Stomach (tissue), 9 donors: ENCODE results near the gene FCN1. TPM values are rescaled to one million over a fixed set of nuclear protein-coding genes. Genes with fewer than 3 reads are reported as not detected.

Experiments used
- DNase-seq, 2 donors: peaks; one replicate each; pipeline versions ENCODE4 v3.0.0 to v3.0.0-alpha.2; 2013 to 2019
- H3K27ac ChIP-seq, 5 donors: fragments of 200-600 bp in 4 of 5; sonication (generic) in 4 of 5; one replicate each; pipeline ENCODE4 v1.5.1; 2013 to 2019; ENCODE audit warnings: mild to moderate bottlenecking in 1 of 5, moderate library complexity in 1 of 5
- H3K27me3 ChIP-seq, 3 donors: fragments of 200-600 bp; sonication (generic); one replicate each; pipeline ENCODE4 v1.5.1; 2017 to 2019; ENCODE audit warnings: mixed run types in 1 of 3
- H3K36me3 ChIP-seq, 4 donors: fragments of 200-600 bp; sonication (generic); 1 replicate in 3 of 4; 2 replicates in 1 of 4; pipeline ENCODE4 v1.5.1; 2016 to 2019
- H3K4me1 ChIP-seq, 4 donors: fragments of 200-600 bp; sonication (generic); one replicate each; pipeline ENCODE4 v1.5.1; 2016 to 2019
- H3K4me3 ChIP-seq, 4 donors: fragments of 200-600 bp; sonication (generic) in 3 of 4; one replicate each; pipeline ENCODE4 v1.5.1; 2016 to 2019; ENCODE audit warnings: mild to moderate bottlenecking in 1 of 4
- H3K9me3 ChIP-seq, 4 donors: fragments of 200-600 bp; sonication (generic); one replicate each; pipeline ENCODE4 v1.5.1; 2016 to 2019
- EP300 ChIP-seq: sonication (generic); formaldehyde crosslinking; IDR thresholded peaks from one replicate; pipeline ENCODE4 v1.6.1; 2017; ENCODE audit warnings: antibody characterized with exemption
- POLR2A ChIP-seq, 4 donors: fragments of 450-650 bp; IDR thresholded peaks; one replicate each; pipeline ENCODE4 v1.6.1; 2016; ENCODE audit warnings: antibody characterized with exemption in 4 of 4, control low read depth in 2 of 4, mild to moderate bottlenecking in 1 of 4, moderate library complexity in 1 of 4
- POLR2AphosphoS5 ChIP-seq, 3 donors: sonication (generic); formaldehyde crosslinking; IDR thresholded peaks; one replicate each; pipeline ENCODE4 v1.6.1; 2016; ENCODE audit warnings: antibody characterized with exemption in 3 of 3
- WGBS, 5 donors: extraction: QIAGEN DNeasy Blood & Tissue Kit in 3 of 5; methylation state at CpG; one replicate each; pipeline versions ENCODE4 v1.1.5 to v1.1.7; 2013 to 2018; 5-methylcytosine and 5-hydroxymethylcytosine counted together
- intact Hi-C: fragments of 100-400 bp; cut with DNase I; formaldehyde crosslinking; loops from one replicate; pipeline ENCODE4 v1.15.1; 2023; ENCODE audit warnings: low total_unique reads
- polyA plus RNA-seq, 3 donors: library from polyadenylated mRNA; stranded (reverse); fragments of 200-250 nt; gene quantifications; one replicate each; pipeline ENCODE4 v1.2.3, GENCODE V29; 2013
- total RNA-seq, 5 donors: library from RNA; depleted of rRNA; stranded (reverse); fragments of >200 nt; gene quantifications; one replicate each; pipeline versions ENCODE4 v1.1.0 to v1.2.3, GENCODE V29; 2014 to 2016
- TF ChIP-seq, protein P1 (sequence below), 7 experiments: fragments of 450-650 bp in 4 of 7; fragments of 200-600 bp in 3 of 7; sonication (generic) in 3 of 7; IDR thresholded peaks; one replicate each; pipeline ENCODE4 v1.5.1; 2016 to 2019; ENCODE audit warnings: antibody characterized with exemption in 7 of 7, control low read depth in 2 of 7, mild to moderate bottlenecking in 1 of 7
- donor health status: healthy with polysubstance abuse.
- donor health status: Bipolar disorder and iron deficiency.
- donor health status: healthy.

The FCN1 gene
- total and polyA plus RNA-seq, 8 donors, result 0.38 to 2.8 (median 1.7) TPM; not detected in 4

DNA sequence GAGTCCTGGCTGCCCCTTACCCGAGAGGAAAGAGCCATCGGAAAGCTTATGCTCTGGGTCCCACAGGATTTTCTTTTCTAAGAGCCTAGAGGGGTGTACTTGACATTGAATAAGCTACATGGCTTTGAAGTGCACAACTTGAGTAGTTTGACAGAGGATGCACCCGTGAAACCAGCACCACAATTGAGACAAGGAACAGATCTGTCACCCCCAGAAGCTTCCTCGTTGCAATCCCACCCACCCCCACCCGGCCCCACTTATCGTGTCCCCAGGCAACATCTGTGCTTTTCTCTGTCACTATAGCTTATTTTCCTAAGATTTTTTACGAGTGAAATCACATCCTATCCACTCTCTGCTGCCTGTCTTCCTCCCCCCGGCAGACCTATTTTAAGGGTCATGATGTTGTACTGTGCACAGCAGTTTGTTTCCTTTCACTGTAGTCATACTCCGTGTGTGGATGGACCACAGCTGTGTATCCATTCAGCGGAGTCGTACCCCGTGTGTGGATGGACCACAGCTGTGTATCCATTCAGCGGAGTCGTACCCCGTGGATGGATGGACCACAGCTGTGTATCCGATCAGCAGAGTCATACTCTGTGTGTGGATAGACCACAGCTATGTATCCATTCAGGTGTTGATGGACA is 45.9 kb downstream of the FCN1 start:
- no peak overlapping the region for H3K27ac ChIP-seq
- intact Hi-C loops, result no loop called here

DNA sequence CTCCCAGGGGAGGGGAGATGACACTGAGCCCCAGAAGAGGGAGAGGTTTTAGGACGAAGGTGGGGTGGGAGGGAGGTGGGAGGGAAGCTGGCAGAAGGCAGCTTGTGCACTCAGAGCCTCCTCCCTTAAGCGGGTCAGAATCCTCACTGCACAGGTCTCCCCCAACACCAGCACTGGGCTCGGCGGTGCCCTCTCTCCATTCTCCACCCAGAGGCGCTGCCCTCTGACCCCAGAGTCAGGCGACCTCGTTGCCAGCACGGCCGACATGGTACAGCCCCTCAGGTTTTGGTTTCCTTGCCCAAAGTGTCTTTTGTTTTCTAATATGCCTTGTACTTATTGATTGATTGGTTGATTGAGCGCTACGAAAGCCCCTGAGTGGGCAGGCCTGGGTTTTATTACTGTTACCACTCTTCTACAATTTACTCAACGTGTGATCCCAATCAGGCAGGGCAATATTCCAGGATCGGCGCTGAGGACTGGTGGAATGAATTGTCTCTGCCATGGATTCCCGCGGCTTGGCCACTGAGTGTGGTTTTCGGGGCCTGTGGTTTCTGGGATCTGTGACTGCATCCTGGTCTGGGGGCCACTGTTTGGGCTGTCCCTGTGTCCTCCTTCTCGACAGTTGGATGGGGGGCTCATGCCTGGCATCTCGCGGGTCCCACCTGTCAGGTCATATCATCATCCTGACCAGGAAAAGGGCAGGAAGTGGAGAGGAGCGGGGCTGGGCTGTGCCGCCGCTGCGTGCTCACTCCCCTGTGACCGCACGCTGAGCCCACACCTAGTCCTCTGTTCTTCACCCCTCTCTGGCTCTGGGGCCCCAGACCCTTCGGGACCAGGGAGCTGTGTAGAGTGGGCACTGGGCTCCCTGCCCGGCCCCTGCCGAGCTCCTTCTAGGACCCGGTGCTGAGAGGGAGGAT is 46.7 kb downstream of the FCN1 start:
- H3K9me3 ChIP-seq, result no peaks in the 10 kb centered on the region
- H3K27ac ChIP-seq, result no peak overlapping the region
- no peak overlapping the region for H3K4me3 ChIP-seq
- intact Hi-C loops, result no loop called here
- H3K4me1 ChIP-seq, result no peaks in the 10 kb centered on the region
- TF ChIP-seq, protein P1, sequence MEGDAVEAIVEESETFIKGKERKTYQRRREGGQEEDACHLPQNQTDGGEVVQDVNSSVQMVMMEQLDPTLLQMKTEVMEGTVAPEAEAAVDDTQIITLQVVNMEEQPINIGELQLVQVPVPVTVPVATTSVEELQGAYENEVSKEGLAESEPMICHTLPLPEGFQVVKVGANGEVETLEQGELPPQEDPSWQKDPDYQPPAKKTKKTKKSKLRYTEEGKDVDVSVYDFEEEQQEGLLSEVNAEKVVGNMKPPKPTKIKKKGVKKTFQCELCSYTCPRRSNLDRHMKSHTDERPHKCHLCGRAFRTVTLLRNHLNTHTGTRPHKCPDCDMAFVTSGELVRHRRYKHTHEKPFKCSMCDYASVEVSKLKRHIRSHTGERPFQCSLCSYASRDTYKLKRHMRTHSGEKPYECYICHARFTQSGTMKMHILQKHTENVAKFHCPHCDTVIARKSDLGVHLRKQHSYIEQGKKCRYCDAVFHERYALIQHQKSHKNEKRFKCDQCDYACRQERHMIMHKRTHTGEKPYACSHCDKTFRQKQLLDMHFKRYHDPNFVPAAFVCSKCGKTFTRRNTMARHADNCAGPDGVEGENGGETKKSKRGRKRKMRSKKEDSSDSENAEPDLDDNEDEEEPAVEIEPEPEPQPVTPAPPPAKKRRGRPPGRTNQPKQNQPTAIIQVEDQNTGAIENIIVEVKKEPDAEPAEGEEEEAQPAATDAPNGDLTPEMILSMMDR (IDR thresholded peaks at IDR 0.05), result no peak
- no peak for TF ChIP-seq POLR2A (IDR thresholded peaks at IDR 0.05)
- TF ChIP-seq EP300, result no peak
- no peak for TF ChIP-seq POLR2AphosphoS5 (IDR thresholded peaks at IDR 0.05)
- DNase-seq, result no peak
- peaks cover 0 to 20% (median 0%) of the 10 kb centered on the region in 3 donors for H3K27me3 ChIP-seq
- no peaks in the 10 kb centered on the region for H3K36me3 ChIP-seq
- 68 to 78% (median 77%) methylated on average over 27 to 30 of the region's 30 CpGs for WGBS, 5 donors

More for the DNA sequence above, 45.9 kb downstream of the FCN1 start:
- peak in 1 of 2 donors; percentile 72 for DNase-seq
- no peaks in the 10 kb centered on the region for H3K36me3 ChIP-seq
- peaks cover 0 to 20% (median 0%) of the 10 kb centered on the region in 3 donors for H3K27me3 ChIP-seq
- no peaks in the 10 kb centered on the region for H3K4me1 ChIP-seq
- H3K9me3 ChIP-seq, result no peaks in the 10 kb centered on the region
- 43 to 68% (median 65%) methylated on average over 16 of the region's 16 CpGs for WGBS, 5 donors
- TF ChIP-seq POLR2A (IDR thresholded peaks at IDR 0.05) (no peak), EP300 (no peak), POLR2AphosphoS5 (IDR thresholded peaks at IDR 0.05) (no peak)
- TF ChIP-seq, protein P1 (IDR thresholded peaks at IDR 0.05), result no peak
- H3K4me3 ChIP-seq, result no peak overlapping the region

DNA sequence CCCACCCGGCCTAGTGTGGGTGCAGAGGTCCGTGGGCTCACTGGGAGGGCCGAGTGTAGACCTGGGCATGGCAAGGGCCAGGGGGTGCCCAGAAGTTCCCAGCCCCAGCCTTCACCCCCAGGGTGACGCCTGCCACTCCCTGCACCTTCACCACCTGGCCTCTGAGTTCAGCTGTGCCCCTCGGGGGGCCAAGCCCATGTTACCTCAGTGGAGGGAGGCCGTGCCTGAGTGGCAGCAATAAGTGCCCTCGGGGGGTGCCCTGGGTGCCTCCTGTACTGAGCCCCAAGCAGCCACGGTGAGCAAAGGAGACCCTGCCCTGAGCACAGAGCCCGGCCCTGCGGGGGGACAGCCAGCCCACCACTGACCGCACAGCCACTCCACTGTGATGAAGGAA is 47.4 kb downstream of the FCN1 start:
- no peak for TF ChIP-seq POLR2AphosphoS5 (IDR thresholded peaks at IDR 0.05)
- TF ChIP-seq EP300, result no peak
- TF ChIP-seq, protein P1 (IDR thresholded peaks at IDR 0.05), result no peak
- TF ChIP-seq POLR2A (IDR thresholded peaks at IDR 0.05), result no peak
- Histone ChIP-seq H3K9me3 (no peaks in the 10 kb centered on the region), H3K27me3 (peaks cover 0 to 20% (median 0%) of the 10 kb centered on the region in 3 donors), H3K27ac (no peak overlapping the region), H3K36me3 (no peaks in the 10 kb centered on the region), H3K4me3 (no peak overlapping the region), H3K4me1 (no peaks in the 10 kb centered on the region)
- intact Hi-C loops, result no loop called here
- no peak for DNase-seq
- 77 to 95% (median 83%) methylated on average over 4 to 11 of the region's 11 CpGs for WGBS, 5 donors

DNA sequence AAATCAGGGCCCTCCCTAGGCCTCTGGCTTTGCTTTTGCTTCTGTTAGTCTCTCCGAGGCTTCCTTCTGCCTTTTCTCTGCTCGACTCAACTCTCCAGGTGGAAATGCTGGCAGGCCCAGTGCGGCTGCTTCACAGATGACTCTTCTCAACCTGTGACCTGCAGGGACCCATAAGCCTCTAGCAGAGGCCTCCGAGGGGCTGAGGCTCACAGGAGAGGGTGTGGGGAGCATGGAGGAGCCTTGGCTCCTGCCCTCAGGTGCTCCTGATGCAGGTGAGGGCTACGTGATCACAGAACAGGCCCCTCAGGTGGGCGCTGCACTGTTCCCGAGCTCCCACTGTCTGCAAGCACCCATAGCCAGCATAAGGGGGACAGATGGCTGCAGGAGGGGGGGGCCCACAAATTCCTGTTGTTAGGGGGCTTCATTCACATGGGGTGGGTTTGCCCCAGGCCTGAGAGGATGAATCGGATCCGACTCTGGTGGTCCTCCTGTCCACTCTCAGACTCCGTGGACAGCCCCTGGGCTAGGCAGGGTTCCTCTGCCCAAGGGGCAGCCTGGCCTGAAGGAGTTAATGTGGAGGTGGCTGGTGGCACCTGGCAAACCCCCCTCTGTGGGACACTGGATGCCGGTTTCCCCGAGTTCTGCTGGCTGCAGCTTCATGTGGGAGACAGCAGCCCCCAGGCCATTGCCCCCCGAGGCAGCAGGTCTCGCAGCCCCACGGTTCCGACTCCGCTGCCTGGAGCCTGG is 48.0 kb downstream of the FCN1 start:
- WGBS, 5 donors, result 56 to 81% (median 79%) methylated on average over 7 to 17 of the region's 17 CpGs
- Histone ChIP-seq H3K36me3 (no peaks in the 10 kb centered on the region), H3K27me3 (peaks cover 0 to 24% (median 0%) of the 10 kb centered on the region in 3 donors), H3K4me3 (no peak overlapping the region), H3K27ac (no peak overlapping the region), H3K9me3 (no peaks in the 10 kb centered on the region), H3K4me1 (no peaks in the 10 kb centered on the region)
- TF ChIP-seq EP300, result no peak
- no peak for TF ChIP-seq POLR2A (IDR thresholded peaks at IDR 0.05)
- TF ChIP-seq, protein P1 (IDR thresholded peaks at IDR 0.05), result no peak
- no peak for TF ChIP-seq POLR2AphosphoS5 (IDR thresholded peaks at IDR 0.05)
- intact Hi-C loops, result no loop called here
- no peak for DNase-seq
